Liver (tissue), 3 donors: ENCODE results near the gene MAST2.

ENCODE experiments used
- ATF3 ChIP-seq: IDR thresholded peaks from 2 replicates; pipeline ENCODE4 v1.6.1; 2016; ENCODE audit warnings: antibody characterized with exemption
- CTCF ChIP-seq: fragments of 150-350 bp; IDR thresholded peaks from 2 replicates; pipeline ENCODE4 v1.5.1; 2017; ENCODE audit warnings: improper control_type of control experiment, low read depth, low read length; ENCODE audit not compliant: missing input control
- EGR1 ChIP-seq, 2 donors: IDR thresholded peaks; 2 replicates each; pipeline ENCODE4 v1.6.1; 2016 to 2018; ENCODE audit warnings: antibody characterized with exemption in 2 of 2, low read depth in 2 of 2
- JUND ChIP-seq, 2 donors: IDR thresholded peaks; 2 replicates each; pipeline ENCODE4 v1.6.1; 2016; ENCODE audit warnings: antibody characterized with exemption in 2 of 2
- MAX ChIP-seq: IDR thresholded peaks from 2 replicates; pipeline ENCODE4 v1.6.1; 2016; ENCODE audit warnings: antibody characterized with exemption
- NR2F2 ChIP-seq: IDR thresholded peaks from 2 replicates; pipeline ENCODE4 v1.6.1; 2016; ENCODE audit warnings: antibody characterized with exemption
- RAD21 ChIP-seq, 2 donors: IDR thresholded peaks; 2 replicates each; pipeline ENCODE4 v1.6.1; 2016; ENCODE audit warnings: antibody characterized with exemption in 2 of 2, mild to moderate bottlenecking in 2 of 2
- REST ChIP-seq: IDR thresholded peaks from 2 replicates; pipeline ENCODE4 v1.6.1; 2016; ENCODE audit warnings: antibody characterized with exemption, mild to moderate bottlenecking
- SP1 ChIP-seq: IDR thresholded peaks from 2 replicates; pipeline ENCODE4 v1.6.1; 2018; ENCODE audit warnings: antibody characterized with exemption, mild to moderate bottlenecking
- donor health status: healthy.
- donor health status: healthy.

GRCh38 chr1:45894921-45895320, 91.5 kb downstream of the MAST2 start:
- TF ChIP-seq MAX (no peak), CTCF (no peak), JUND (IDR thresholded peaks at IDR 0.05) (no peak), SP1 (no peak), NR2F2 (no peak), REST (no peak), RAD21 (IDR thresholded peaks at IDR 0.05) (no peak), EGR1 (IDR thresholded peaks at IDR 0.05; ENCODE audit: low read depth in 2 of 2) (no peak), ATF3 (no peak)
